Natural killer cell treated with Interleukin-12 subunit alpha and Interleukin-12 subunit beta and Interleukin-15 and Interleukin-18, amount 100 ng/mL, for 72 hours (primary cell): ENCODE measurements around the gene KCNQ2. TPM values are rescaled to one million over a fixed set of nuclear protein-coding genes. Genes with fewer than 3 reads are reported as not detected.

ENCODE experiments used
- ATAC-seq, 2 donors: fragments of 150-1000 bp; cut with Tn5 transposase in 1 of 2; sonication (Bioruptor Pico), chemical (Tn5 transposase) in 1 of 2; 2 replicates each; pipeline ENCODE4 v1.10.0; 2021
- DNase-seq: peaks from one replicate; pipeline ENCODE4 v3.0.0; 2022; ENCODE audit warnings: low spot score
- H3K27ac Mint-ChIP-seq, 2 donors: 1 replicate in 1 of 2; 2 replicates in 1 of 2; pipeline ENCODE4 v1.8.0; 2022; ENCODE audit warnings: mixed read lengths in 2 of 2, mild to moderate bottlenecking in 1 of 2, moderate library complexity in 1 of 2
- H3K27me3 Mint-ChIP-seq, 2 donors: 1 replicate in 1 of 2; 2 replicates in 1 of 2; pipeline ENCODE4 v1.8.0; 2022; ENCODE audit warnings: mixed read lengths in 2 of 2
- H3K36me3 Mint-ChIP-seq: one replicate; pipeline ENCODE4 v1.8.0; 2022; ENCODE audit warnings: mixed read lengths
- H3K4me1 Mint-ChIP-seq, 2 donors: 1 replicate in 1 of 2; 2 replicates in 1 of 2; pipeline ENCODE4 v1.8.0; 2022; ENCODE audit warnings: low read depth in 2 of 2, mixed read lengths in 2 of 2, mild to moderate bottlenecking in 1 of 2
- H3K4me3 Mint-ChIP-seq: one replicate; pipeline ENCODE4 v1.8.0; 2022; ENCODE audit warnings: mixed read lengths
- H3K9me3 Mint-ChIP-seq: 2 replicates; pipeline ENCODE4 v1.8.0; 2022; ENCODE audit warnings: mixed read lengths
- total RNA-seq, 2 donors: library from RNA; stranded (reverse); gene quantifications; one replicate each; pipeline ENCODE4 v1.2.3, GENCODE V29; 2022

The KCNQ2 gene
- total RNA-seq, 2 donors from 2014 or later = not detected

DNA sequence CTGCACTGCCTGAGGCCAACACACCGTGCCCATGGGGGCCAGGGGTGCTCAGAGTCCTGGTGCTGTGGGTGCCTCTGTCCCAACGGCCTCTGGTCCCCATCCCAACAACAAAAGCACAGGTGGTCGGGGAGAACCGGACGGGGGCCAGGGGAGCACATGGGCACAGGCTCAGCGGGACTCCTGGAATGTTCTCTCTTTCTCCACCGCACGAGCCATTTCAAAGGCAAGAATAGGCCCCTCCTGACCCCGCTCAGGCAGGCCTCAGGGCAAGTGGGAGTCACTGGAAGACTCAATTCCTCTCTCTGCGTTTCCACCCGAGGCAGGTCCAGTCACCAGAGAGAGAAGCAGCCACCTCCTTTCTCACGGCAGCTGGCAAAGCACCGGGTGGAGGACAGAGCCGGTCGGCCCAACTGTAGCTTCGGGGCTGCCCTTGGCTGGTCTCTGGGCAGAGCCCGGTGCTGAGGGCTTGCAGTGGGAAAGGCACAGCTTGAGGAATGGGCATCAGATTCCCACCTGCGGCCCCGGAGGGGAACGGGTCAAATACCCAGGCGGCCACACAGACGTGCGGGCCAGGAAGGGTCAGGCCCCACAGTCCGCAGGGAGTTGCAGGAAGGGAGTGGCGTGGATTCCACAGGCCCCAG is 55.2 kb downstream of the KCNQ2 start:
- H3K4me3 Mint-ChIP-seq = no peak overlapping the region
- H3K27me3 Mint-ChIP-seq = peaks cover 0 to 2% of the 10 kb centered on the region in 2 donors
- ATAC-seq (no peak), DNase-seq (no peak)
- H3K4me1 Mint-ChIP-seq = peaks cover 0 to 2% of the 10 kb centered on the region in 2 donors
- H3K27ac Mint-ChIP-seq = no peak overlapping the region
- no peaks in the 10 kb centered on the region for H3K9me3 Mint-ChIP-seq
- H3K36me3 Mint-ChIP-seq = no peaks in the 10 kb centered on the region

DNA sequence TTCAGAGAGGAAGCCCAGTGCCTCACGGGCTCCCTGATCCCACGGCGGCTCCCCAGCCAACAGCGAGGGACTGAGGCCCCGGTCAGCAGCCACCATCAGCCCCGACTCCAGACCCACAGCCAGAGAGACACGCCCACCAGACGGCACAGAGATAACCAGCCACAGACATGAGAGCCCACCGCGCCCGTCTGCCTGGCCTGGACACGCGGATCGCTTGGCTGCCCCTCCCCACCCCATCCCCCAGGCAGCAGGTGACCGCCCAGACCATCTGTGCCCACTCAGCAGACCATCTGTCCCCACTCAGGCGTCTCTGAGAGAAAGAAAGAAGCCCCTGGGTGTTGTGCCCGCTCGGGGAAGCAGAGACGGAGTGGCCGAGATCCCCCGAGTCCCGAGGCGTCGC is 55.8 kb downstream of the KCNQ2 start:
- H3K36me3 Mint-ChIP-seq = no peaks in the 10 kb centered on the region
- no peak for ATAC-seq

DNA sequence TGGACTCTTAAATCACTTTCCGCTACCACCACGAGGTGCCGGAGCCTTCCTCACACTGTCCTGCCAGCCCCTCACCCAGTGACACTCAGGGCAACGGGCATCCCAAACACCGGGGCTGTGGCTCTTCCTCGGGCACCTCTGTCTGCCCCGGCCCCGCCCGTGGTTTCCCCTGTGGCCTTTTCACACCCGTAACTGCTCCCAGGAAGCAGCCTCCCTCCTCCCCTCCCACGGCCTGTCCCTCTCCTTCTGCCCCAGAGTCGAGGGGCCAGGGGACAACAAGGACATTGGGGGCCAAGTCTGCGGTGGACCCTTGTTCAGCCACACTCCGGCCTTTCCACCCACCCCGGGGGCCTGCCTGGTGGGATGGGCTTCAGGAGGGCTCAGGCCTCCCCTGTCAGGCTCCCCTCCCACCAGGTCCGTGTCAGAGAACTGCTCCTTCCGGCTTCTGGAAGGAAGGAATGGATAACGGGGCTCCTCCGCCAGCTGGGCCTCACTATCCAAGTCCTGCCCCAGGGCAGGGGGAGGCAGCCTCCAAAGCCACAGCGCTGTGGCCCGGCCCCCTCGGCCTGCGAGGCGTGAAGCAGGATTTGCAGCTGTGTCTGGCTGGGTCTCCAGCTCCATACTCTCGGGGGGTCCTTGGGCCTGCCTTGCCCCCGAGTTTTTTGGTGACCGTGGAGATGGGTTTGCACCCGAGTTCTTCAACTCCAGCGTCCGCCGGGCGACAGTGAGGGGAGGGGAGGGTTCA is 56.6 kb downstream of the KCNQ2 start:
- Mint-ChIP-seq H3K27ac (no peak overlapping the region), H3K4me1 (peaks cover 0 to 5% of the 10 kb centered on the region in 2 donors), H3K36me3 (no peaks in the 10 kb centered on the region), H3K9me3 (no peaks in the 10 kb centered on the region), H3K27me3 (peaks cover 0 to 5% of the 10 kb centered on the region in 2 donors), H3K4me3 (no peak overlapping the region)
- no peak for ATAC-seq
- DNase-seq = no peak

More for the DNA sequence above, 55.8 kb downstream of the KCNQ2 start:
- no peaks in the 10 kb centered on the region for H3K9me3 Mint-ChIP-seq
- H3K27me3 Mint-ChIP-seq = peaks cover 0 to 5% of the 10 kb centered on the region in 2 donors
- H3K27ac Mint-ChIP-seq = no peak overlapping the region
- no peak overlapping the region for H3K4me3 Mint-ChIP-seq
- DNase-seq = no peak
- peaks cover 0 to 4% of the 10 kb centered on the region in 2 donors for H3K4me1 Mint-ChIP-seq

DNA sequence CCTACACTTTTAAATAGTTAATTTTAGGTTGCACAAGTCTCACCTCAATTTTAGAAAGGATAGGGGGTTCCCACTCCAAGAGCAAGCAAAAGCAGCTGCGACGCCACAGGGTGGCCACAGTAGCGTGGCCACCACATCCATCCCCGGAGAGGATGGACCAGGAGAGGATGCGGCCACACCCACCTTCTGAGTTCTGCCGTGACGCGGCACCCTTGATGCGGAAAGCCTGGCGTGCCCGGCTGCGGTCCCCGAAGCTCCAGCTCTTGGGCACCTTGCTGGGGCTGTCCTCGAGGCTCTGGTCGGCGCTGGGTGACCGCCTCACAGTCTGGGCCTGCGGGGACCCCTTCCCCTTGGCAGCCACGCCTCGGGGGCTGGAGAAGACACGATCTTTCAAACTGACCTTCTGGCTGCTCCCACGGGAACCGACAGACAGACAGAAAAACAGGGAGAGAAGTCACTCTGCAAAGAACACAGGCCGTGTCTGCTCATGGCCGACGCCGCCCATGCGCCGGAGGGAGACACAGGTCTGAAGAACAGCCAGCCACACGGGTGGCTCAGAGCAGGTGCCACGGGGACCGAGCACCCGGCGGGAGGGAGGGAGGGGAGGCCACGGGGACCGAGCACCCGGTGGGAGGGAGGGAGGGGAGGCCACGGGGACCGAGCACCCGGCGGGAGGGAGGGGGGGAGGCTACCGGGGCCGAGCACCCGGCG is 57.6 kb downstream of the KCNQ2 start:
- ATAC-seq (no peak), DNase-seq (no peak)
- Mint-ChIP-seq H3K4me3 (no peak overlapping the region), H3K27ac (no peak overlapping the region), H3K9me3 (no peaks in the 10 kb centered on the region), H3K4me1 (peaks cover 0 to 5% of the 10 kb centered on the region in 2 donors), H3K36me3 (no peaks in the 10 kb centered on the region), H3K27me3 (peaks cover 0 to 5% of the 10 kb centered on the region in 2 donors)

DNA sequence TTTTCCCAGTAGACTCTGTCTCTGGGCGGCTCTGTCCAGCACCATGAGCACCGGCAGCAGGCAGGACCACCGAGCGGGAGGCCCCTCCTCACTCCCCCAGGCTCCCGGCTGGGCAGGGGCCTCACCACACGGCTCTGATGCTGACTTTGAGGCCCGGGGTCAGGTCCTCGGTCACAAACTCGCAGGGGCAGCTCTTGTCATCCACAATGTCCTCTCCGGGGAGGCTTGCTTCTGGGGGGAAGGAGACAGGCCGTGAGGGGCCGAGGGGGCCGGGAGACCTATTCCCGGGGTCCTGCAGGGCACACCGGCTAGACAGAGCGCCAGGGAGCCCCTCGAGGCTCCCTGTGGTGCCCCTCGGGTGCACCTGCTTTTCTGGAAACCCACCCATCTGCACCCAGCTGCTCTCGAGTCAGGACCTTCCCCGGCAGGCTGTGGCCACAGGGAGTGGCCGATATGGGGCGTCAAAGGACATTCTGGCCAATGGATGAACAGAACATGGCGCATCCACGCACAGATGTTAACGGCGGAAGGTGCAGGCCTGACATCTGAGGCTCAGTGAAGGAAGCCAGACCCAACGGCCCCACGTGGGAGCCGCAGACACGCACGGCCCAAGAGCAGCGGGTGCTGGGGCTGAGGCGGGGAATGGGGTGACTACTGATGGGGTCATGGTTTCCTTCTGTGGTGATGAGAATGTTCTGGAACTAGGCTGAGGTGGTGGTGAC is 58.3 kb downstream of the KCNQ2 start:
- H3K36me3 Mint-ChIP-seq = no peaks in the 10 kb centered on the region
- H3K9me3 Mint-ChIP-seq = no peaks in the 10 kb centered on the region
- no peak for ATAC-seq
- H3K4me1 Mint-ChIP-seq = peaks cover 0 to 5% of the 10 kb centered on the region in 2 donors
- no peak overlapping the region for H3K4me3 Mint-ChIP-seq
- H3K27me3 Mint-ChIP-seq = peaks cover 0 to 5% of the 10 kb centered on the region in 2 donors
- no peak overlapping the region for H3K27ac Mint-ChIP-seq
- DNase-seq = no peak

DNA sequence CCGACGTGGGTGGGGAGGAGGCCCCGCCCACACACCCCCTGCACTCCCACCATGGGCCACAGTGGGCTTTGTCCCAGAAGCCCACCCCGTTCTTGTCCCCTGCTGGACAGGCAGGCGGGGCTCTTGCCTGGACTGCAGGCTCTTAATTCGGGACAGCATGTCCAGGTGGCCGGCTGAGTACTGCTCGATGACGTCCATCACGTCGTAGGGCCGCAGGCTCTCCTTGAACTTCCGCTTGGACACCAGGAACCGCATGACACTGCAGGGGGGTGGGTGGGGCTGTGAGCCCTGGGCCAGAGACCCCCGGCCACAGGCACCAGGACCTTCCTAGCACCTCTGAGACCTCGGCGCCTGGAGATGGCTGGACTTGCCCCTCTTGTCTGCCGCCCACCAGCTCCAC is 59.1 kb downstream of the KCNQ2 start:
- DNase-seq = no peak
- ATAC-seq = no peak
- Mint-ChIP-seq H3K27me3 (peaks cover 0 to 5% of the 10 kb centered on the region in 2 donors), H3K36me3 (no peaks in the 10 kb centered on the region), H3K4me1 (peaks cover 0 to 5% of the 10 kb centered on the region in 2 donors), H3K4me3 (no peak overlapping the region), H3K27ac (no peak overlapping the region), H3K9me3 (no peaks in the 10 kb centered on the region)

DNA sequence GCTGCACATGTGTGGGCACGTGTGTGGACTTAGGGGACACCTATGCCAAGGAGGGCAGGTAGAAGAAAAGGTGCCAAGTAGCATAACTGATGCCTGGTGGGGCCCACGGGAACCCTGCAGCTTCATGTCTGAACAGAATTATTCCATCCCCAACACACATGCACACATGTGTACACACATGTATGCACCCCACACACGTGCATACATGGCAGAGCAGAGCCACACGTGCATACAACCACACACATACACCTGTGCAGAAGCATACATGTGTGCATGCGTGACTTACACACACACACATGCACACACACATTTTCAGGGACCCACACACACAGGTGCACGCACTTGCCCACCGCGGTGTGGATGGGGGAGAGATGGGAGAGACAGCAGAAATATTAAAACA is 59.6 kb downstream of the KCNQ2 start:
- no peaks in the 10 kb centered on the region for H3K36me3 Mint-ChIP-seq
- no peak overlapping the region for H3K4me3 Mint-ChIP-seq
- no peak overlapping the region for H3K27ac Mint-ChIP-seq
- H3K4me1 Mint-ChIP-seq = peaks cover 0 to 5% of the 10 kb centered on the region in 2 donors
- no peak for ATAC-seq
- H3K9me3 Mint-ChIP-seq = no peaks in the 10 kb centered on the region
- DNase-seq = no peak
- H3K27me3 Mint-ChIP-seq = peaks cover 0 to 5% of the 10 kb centered on the region in 2 donors

DNA sequence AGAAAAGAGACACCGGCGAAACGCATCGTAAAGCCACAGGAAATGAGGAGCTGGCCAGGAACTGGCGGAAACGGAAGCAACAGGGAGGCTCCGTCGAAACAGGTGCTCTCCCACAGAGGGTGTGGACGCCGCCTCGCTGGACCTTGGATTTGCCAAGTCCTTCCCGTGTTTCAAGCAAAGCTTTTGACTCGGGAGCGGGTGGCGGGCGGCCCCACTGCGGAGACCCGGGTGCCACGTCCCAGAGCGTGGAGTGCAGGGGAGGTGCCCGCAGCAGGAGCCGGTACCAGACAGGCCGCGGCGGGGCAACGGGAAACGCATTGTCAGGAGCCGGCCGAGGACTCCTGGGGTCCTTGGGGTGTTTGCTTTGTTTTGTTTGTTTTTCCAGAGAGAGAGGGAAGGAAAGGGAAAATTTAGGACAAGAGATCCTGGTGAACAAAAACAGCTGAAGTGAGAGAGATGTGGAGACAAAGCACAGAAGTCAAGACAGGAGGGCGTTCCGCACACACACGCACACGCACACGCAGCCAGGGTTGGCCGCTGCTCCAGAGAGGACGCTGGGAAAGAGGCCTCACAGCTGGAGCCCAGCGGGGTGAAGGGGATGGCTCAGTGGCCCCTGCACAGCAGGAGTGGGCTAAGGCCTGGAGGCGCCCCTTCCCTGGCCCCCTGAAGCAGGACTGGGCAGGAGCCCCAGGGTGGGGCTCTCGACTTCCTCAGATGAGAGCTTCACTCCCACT is 60.4 kb downstream of the KCNQ2 start:
- no peak overlapping the region for H3K27ac Mint-ChIP-seq

DNA sequence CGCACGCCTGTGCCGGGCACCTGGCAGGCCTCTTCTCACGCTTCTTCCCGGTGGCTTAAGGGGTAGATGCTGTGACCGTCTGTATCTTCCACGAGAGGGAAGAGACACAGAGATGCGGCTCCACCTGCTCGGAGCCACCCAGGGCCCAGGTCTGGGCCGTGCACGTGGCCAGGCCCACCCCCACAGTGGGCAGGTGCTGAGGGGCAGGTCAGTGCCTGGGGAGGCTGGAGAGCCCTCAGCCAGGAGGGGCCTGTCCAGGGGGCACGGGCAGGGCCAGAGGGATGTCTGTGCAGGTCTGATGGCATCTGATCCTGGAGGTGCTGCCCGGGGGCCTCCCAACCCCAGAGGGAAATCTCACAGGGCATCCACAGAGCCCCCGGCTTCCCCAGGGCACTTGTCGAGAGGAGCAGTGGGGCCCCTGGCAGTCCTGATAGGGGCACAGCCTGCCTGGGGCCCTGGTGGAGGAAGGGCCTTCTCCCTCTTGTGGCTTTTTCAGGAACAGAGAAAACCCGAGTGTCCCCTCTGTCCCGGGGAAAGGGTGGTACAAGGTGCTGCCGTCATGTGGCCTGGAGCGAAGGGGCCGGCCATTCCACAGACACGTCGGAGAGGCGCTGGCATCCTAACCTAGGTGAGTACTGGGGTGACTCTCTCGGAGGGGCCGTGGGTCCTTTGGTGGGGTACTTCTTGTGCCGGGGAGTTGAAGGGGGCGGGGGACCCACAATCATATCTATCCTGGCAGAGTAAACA is 61.1 kb downstream of the KCNQ2 start:
- ATAC-seq (no peak), DNase-seq (no peak)
- no peaks in the 10 kb centered on the region for H3K9me3 Mint-ChIP-seq
- peaks cover 0 to 5% of the 10 kb centered on the region in 2 donors for H3K4me1 Mint-ChIP-seq
- no peak overlapping the region for H3K4me3 Mint-ChIP-seq
- H3K27me3 Mint-ChIP-seq = peaks cover 0 to 5% of the 10 kb centered on the region in 2 donors
- H3K36me3 Mint-ChIP-seq = no peaks in the 10 kb centered on the region
- no peak overlapping the region for H3K27ac Mint-ChIP-seq

More for the DNA sequence above, 60.4 kb downstream of the KCNQ2 start:
- Mint-ChIP-seq H3K9me3 (no peaks in the 10 kb centered on the region), H3K27me3 (peaks cover 0 to 5% of the 10 kb centered on the region in 2 donors), H3K4me3 (no peak overlapping the region), H3K4me1 (peaks cover 0 to 5% of the 10 kb centered on the region in 2 donors), H3K36me3 (no peaks in the 10 kb centered on the region)
- DNase-seq = no peak
- ATAC-seq = no peak

DNA sequence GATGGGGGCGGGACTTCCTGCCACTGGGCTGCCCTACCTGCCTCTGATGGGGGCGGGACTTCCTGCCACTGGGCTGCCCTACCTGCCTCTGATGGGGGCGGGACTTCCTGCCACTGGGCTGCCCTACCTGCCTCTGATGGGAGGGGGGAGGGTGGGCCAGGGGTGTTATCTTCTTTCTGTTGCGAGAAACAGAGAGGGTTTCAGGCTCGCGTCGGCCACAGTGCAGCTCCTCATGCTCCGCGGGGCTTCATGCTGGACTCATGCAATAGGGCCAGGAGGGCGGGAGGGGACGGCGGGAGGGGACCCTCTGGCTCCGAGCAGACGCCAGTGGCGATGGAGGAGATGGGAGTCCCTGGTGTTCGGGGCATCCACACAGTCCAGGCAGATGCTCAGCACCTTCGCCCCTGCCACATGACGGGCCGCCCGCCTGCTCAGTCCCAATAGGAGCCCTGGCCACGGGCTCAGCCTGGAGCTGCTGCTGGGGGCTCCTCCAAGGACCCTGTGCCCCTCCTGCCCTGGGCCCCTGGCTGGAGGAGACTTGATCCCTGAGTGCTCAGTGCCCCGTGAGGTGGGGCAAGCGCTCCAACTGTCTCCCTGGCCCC is 62.5 kb downstream of the KCNQ2 start:
- Mint-ChIP-seq H3K36me3 (no peaks in the 10 kb centered on the region), H3K9me3 (no peaks in the 10 kb centered on the region)
- no peak for DNase-seq

DNA sequence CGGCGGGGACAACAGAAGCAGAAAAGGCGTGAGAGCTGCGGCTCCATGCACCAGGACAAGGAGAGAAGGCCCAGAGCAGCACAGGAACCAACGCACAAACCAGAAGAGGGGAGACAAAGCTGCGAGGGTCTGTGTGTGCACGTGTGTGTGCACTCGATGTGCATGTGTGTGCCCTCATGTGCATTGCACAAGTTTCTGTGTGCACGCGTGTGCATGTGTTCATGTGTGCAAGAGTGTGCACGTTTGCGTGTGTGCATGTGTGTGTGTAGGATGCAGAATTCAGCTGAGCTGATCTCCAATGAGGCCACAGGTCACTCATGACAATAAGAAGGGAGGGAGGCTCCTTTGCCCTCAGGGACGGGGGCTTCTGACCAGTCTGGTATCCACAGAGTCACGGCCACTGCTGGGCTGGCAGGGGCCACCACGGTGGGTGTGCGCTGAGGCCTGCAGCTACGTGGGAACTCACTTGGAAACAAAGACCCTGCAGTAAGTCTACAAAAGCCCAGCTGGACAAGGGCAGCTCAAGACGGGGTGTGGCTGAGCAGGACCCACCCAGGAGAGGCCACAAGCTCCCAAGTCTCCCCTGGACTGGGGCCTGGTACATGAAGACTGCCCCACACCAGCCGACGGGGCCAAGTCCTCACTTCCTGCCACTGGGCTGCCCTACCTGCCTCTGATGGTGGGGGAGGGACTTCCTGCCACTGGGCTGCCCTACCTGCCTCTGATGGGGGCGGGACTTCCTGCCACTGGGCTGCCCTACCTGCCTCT is 63.2 kb downstream of the KCNQ2 start:
- H3K4me1 Mint-ChIP-seq = peaks cover 0 to 5% of the 10 kb centered on the region in 2 donors
- H3K9me3 Mint-ChIP-seq = no peaks in the 10 kb centered on the region
- ATAC-seq = no peak
- no peak overlapping the region for H3K4me3 Mint-ChIP-seq
- no peaks in the 10 kb centered on the region for H3K36me3 Mint-ChIP-seq
- H3K27ac Mint-ChIP-seq = no peak overlapping the region
- peaks cover 0 to 5% of the 10 kb centered on the region in 2 donors for H3K27me3 Mint-ChIP-seq
- no peak for DNase-seq

More for the DNA sequence above, 62.5 kb downstream of the KCNQ2 start:
- no peak overlapping the region for H3K27ac Mint-ChIP-seq
- H3K4me3 Mint-ChIP-seq = no peak overlapping the region
- ATAC-seq = no peak
- H3K27me3 Mint-ChIP-seq = peaks cover 0 to 5% of the 10 kb centered on the region in 2 donors
- peaks cover 0 to 5% of the 10 kb centered on the region in 2 donors for H3K4me1 Mint-ChIP-seq

DNA sequence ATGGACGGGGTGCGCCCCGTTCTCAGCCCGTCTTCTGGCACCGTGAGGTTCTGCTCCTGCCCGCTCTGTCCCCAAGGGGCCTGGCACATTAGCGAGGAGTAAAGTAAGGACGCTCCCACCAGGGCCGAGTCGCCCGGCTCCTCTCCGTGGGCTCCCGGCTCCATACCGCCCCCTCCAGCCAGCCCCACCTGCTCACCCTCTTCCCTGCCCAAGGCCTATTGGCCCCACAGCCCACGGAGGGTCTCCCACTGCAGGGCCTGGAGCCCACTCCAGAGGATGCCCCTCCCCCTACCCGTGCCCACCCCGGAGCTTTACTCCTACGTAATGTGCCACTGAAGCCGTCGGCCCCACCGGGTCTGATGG is 63.8 kb downstream of the KCNQ2 start:
- DNase-seq = no peak
- H3K27ac Mint-ChIP-seq = no peak overlapping the region
- no peak overlapping the region for H3K4me3 Mint-ChIP-seq
- no peaks in the 10 kb centered on the region for H3K9me3 Mint-ChIP-seq
- H3K27me3 Mint-ChIP-seq = peaks cover 0 to 5% of the 10 kb centered on the region in 2 donors
- no peak for ATAC-seq
- H3K36me3 Mint-ChIP-seq = no peaks in the 10 kb centered on the region
- peaks cover 0 to 5% of the 10 kb centered on the region in 2 donors for H3K4me1 Mint-ChIP-seq
